OCI-LY7 (cell line): ENCODE data around the gene COG2. TPM values are rescaled to one million over a fixed set of nuclear protein-coding genes. Genes with fewer than 3 reads are reported as not detected.

Experiments used
- BruUV-seq: library from RNA; stranded (reverse); fragments of 400-500 nt; replicated peaks from 2 replicates; lab custom pipeline; 2021; lab: Mats Ljungman, UMichigan
- CTCF ChIA-PET: fragments of 300-600 bp; sonication (Branson Sonifier 250); formaldehyde crosslinking; loops from one replicate; lab custom pipeline; 2022; ENCODE audit warnings: antibody characterized with exemption; ENCODE audit not compliant: unreplicated experiment; lab: Charles Lee
- POLR2A ChIA-PET: fragments of 300-600 bp; sonication (Branson Sonifier 250); formaldehyde crosslinking; loops from one replicate; lab custom pipeline; 2022; ENCODE audit warnings: antibody characterized with exemption; lab: Charles Lee
- DNase-seq: peaks from one replicate; pipeline ENCODE4 v3.0.0-alpha.2; 2015; ENCODE audit warnings: low spot score
- H2AFZ ChIP-seq: fragments of 200-600 bp; sonication (generic), shearing (Covaris generic); 2 replicates; pipeline ENCODE4 v1.6.1; 2014; ENCODE audit warnings: mild to moderate bottlenecking, antibody characterized with exemption, low read length, moderate library complexity
- H3K27ac ChIP-seq: fragments of 200-600 bp; sonication (generic); 2 replicates; pipeline ENCODE4 v1.5.1; 2014; ENCODE audit warnings: mixed run types, low read depth, mild to moderate bottlenecking, moderate library complexity, low read length, inconsistent platforms; ENCODE audit not compliant: poor library complexity, severe bottlenecking
- H3K36me3 ChIP-seq: fragments of 200-600 bp; sonication (generic); 2 replicates; pipeline ENCODE4 v1.6.1; 2014; ENCODE audit warnings: mild to moderate bottlenecking, antibody characterized with exemption, low read length, moderate library complexity, mixed read lengths; ENCODE audit not compliant: insufficient read depth
- H3K4me1 ChIP-seq: fragments of 200-600 bp; sonication (generic); 2 replicates; pipeline ENCODE4 v1.5.1; 2014; ENCODE audit warnings: mild to moderate bottlenecking, low read length; ENCODE audit not compliant: insufficient read depth, poor library complexity, severe bottlenecking
- H3K4me2 ChIP-seq: fragments of 200-600 bp; sonication (generic); 2 replicates; pipeline ENCODE4 v1.6.1; 2014; ENCODE audit warnings: mild to moderate bottlenecking, low read length
- H3K4me3 ChIP-seq: fragments of 200-600 bp; sonication (generic); 2 replicates; pipeline ENCODE4 v1.5.1; 2014; ENCODE audit warnings: mild to moderate bottlenecking, low read depth, low read length; ENCODE audit not compliant: poor library complexity, severe bottlenecking
- H3K79me2 ChIP-seq: fragments of 200-600 bp; sonication (generic); 2 replicates; pipeline ENCODE4 v1.6.1; 2016; ENCODE audit warnings: low read depth, mild to moderate bottlenecking, low read length, moderate library complexity, mixed read lengths; ENCODE audit not compliant: insufficient read depth
- H3K9me2 ChIP-seq: fragments of 200-600 bp; sonication (generic); 2 replicates; pipeline ENCODE4 v1.6.1; 2016; ENCODE audit warnings: mild to moderate bottlenecking, low read length, mixed read lengths; ENCODE audit not compliant: insufficient read depth
- H3K9me3 ChIP-seq: fragments of 200-600 bp; sonication (generic); 2 replicates; pipeline ENCODE4 v1.6.1; 2014; ENCODE audit warnings: mild to moderate bottlenecking, mixed run types, low read length, mixed read lengths
- H4K20me1 ChIP-seq: fragments of 200-600 bp; sonication (generic); 2 replicates; pipeline ENCODE4 v1.6.1; 2014; ENCODE audit warnings: mild to moderate bottlenecking, antibody characterized with exemption, low read length, moderate library complexity, mixed read lengths; ENCODE audit not compliant: insufficient read depth
- CTCF ChIP-seq: fragments of 200-600 bp; sonication (generic); conservative IDR thresholded peaks from 2 replicates; pipeline ENCODE4 v1.5.1; 2014; ENCODE audit warnings: mild to moderate bottlenecking, antibody characterized with exemption, low read length, moderate library complexity, mixed read lengths
- EZH2phosphoT487 ChIP-seq: fragments of 200-600 bp; sonication (generic); IDR thresholded peaks from 2 replicates; pipeline ENCODE4 v1.6.1; 2018; ENCODE audit warnings: low read depth, borderline replicate concordance, mild to moderate bottlenecking, mixed run types, antibody characterized with exemption, low read length, moderate library complexity, mixed read lengths
- intact Hi-C: fragments of 100-400 bp; cut with micrococcal nuclease; formaldehyde crosslinking; loops from one replicate; pipeline ENCODE4 v1.10.0; 2022; ENCODE audit not compliant: unreplicated experiment
- total RNA-seq, 2 experiments: library from RNA; depleted of rRNA in 1 of 2; stranded (reverse); fragments of >200 nt in 1 of 2; shearing (Covaris generic) in 1 of 2; gene quantifications; 2 replicates each; pipeline ENCODE4 v1.2.3, GENCODE V29; 2014 to 2022

Gene COG2
- total RNA-seq, 2 experiments from 2014 or later: 30.5 to 35.3 TPM

GRCh38 chr1:230611878-230612235 lies 30.4 kb upstream of the COG2 start:
- no peak overlapping the region for H2AFZ ChIP-seq
- no peak for DNase-seq
- TF ChIP-seq EZH2phosphoT487: no peak
- no peak for TF ChIP-seq CTCF
- ChIA-PET POLR2A (no interaction called here), CTCF (no interaction called here)
- intact Hi-C loops: no loop called here
- H3K4me3 ChIP-seq: no peak overlapping the region
- H4K20me1 ChIP-seq: no peaks in the 10 kb centered on the region
- H3K79me2 ChIP-seq: no peaks in the 10 kb centered on the region
- no peaks in the 10 kb centered on the region for H3K9me2 ChIP-seq
- H3K9me3 ChIP-seq: no peaks in the 10 kb centered on the region
- BruUV-seq: no TSS peak
- H3K4me2 ChIP-seq: no peak overlapping the region
- no peaks in the 10 kb centered on the region for H3K36me3 ChIP-seq
- H3K4me1 ChIP-seq: no peaks in the 10 kb centered on the region
- H3K27ac ChIP-seq: no peak overlapping the region

- POLR2A ChIA-PET: no interaction called here
- intact Hi-C loops: no loop called here
These were observed 29.6 kb upstream of the COG2 start for GRCh38 chr1:230612651-230613050.

More at GRCh38 chr1:230612651-230613050, 29.6 kb upstream of the COG2 start:
- CTCF ChIA-PET: interaction anchor here (0.6 kb wide), 1 partner anchor 117 kb away, joined by 3 read pairs; no protein-coding TSS in a partner anchor
- TF ChIP-seq CTCF (no peak), EZH2phosphoT487 (no peak)
- BruUV-seq: no TSS peak
- no peaks in the 10 kb centered on the region for H3K9me3 ChIP-seq
- H3K27ac ChIP-seq: no peak overlapping the region
- no peak overlapping the region for H3K4me3 ChIP-seq
- H3K4me1 ChIP-seq: no peaks in the 10 kb centered on the region
- H2AFZ ChIP-seq: no peak overlapping the region
- no peaks in the 10 kb centered on the region for H4K20me1 ChIP-seq
- no peak for DNase-seq
- no peaks in the 10 kb centered on the region for H3K79me2 ChIP-seq
- no peaks in the 10 kb centered on the region for H3K36me3 ChIP-seq
- H3K4me2 ChIP-seq: no peak overlapping the region
- no peaks in the 10 kb centered on the region for H3K9me2 ChIP-seq
